NOMO-1 (cell line): Measurements from ENCODE around the gene FAM222B.
"Not testable (repeated sequence)": the region's sequence is repeated elsewhere in the genome, so short reads cannot be mapped to it uniquely, and the experiment has no call there.

Experiments used
- DNase-seq, 2 experiments: peaks; one replicate each; lab custom pipeline; 2025; ENCODE audit not compliant: unreplicated experiment in 2 of 2; lab: John Stamatoyannopoulos, UW

Gene FAM222B

GRCh38 chr17:28842282-28843012, at the start of gene FAM222B:
Gene FAM222B (minus strand): TSS chr17:28842790. CDS start chr17:28766667, 76,123 bp downstream.
- peak; percentile 78 to 84 for DNase-seq

- no peak for DNase-seq
Observed at GRCh38 chr17:28892024-28892423, 49.4 kb upstream of the FAM222B start.

GRCh38 chr17:28891201-28891600, 48.6 kb upstream of the FAM222B start:
- DNase-seq: no peak

- no peak for DNase-seq
Observed at GRCh38 chr17:28889996-28890395, 47.4 kb upstream of the FAM222B start.

GRCh38 chr17:28888832-28889231, 46.2 kb upstream of the FAM222B start:
- no peak for DNase-seq

- DNase-seq: no peak
Observed at GRCh38 chr17:28887871-28888471, 45.4 kb upstream of the FAM222B start.

- no peak for DNase-seq
Observed at GRCh38 chr17:28885951-28886350, 43.4 kb upstream of the FAM222B start.

- DNase-seq: no peak
Observed at GRCh38 chr17:28885363-28885762, 42.8 kb upstream of the FAM222B start.

GRCh38 chr17:28883967-28884702, 41.5 kb upstream of the FAM222B start:
- DNase-seq: no peak

- no peak for DNase-seq
Observed at GRCh38 chr17:28882154-28882895, 39.7 kb upstream of the FAM222B start.

- no peak for DNase-seq
Observed at GRCh38 chr17:28881533-28882056, 39.0 kb upstream of the FAM222B start.

GRCh38 chr17:28880572-28880945, 38.0 kb upstream of the FAM222B start:
- no peak for DNase-seq

- DNase-seq: no peak
Observed at GRCh38 chr17:28879886-28880571, 37.4 kb upstream of the FAM222B start.

GRCh38 chr17:28878981-28879380, 36.4 kb upstream of the FAM222B start:
- DNase-seq: no peak

- DNase-seq: no peak
Observed at GRCh38 chr17:28878158-28878910, 35.7 kb upstream of the FAM222B start.

- DNase-seq: not testable (repeated sequence)
Observed at GRCh38 chr17:28877150-28877711, 34.6 kb upstream of the FAM222B start.

GRCh38 chr17:28875848-28876550, 33.4 kb upstream of the FAM222B start:
- DNase-seq: no peak

- DNase-seq: no peak
Observed at GRCh38 chr17:28874750-28875149, 32.2 kb upstream of the FAM222B start.

- no peak for DNase-seq
Observed at GRCh38 chr17:28873839-28874238, 31.2 kb upstream of the FAM222B start.
